Naive thymus-derived CD4-positive, alpha-beta T cell (primary cell): ENCODE measurements around the gene CACNA2D2. TPM values are rescaled to one million over a fixed set of nuclear protein-coding genes. Genes with fewer than 3 reads are reported as not detected.

Experiments
- ATAC-seq: fragments of 150-1000 bp; cut with Tn5 transposase; 2 replicates; pipeline ENCODE4 v1.10.0; 2021; ENCODE audit warnings: mild to moderate bottlenecking, moderate library complexity
- CTCF ChIA-PET: fragments of 350-600 bp; sonication (Branson Sonifier 250); formaldehyde crosslinking; loops from one replicate; lab custom pipeline; 2021; ENCODE audit warnings: antibody characterized with exemption; lab: Charles Lee
- POLR2A ChIA-PET: fragments of 350-600 bp; sonication (Branson Sonifier 250); formaldehyde crosslinking; loops from one replicate; lab custom pipeline; 2021; ENCODE audit warnings: antibody characterized with exemption, inconsistent platforms; lab: Charles Lee
- DNase-seq, 9 donors: peaks; one replicate each; pipeline versions ENCODE4 v3.0.0 to v3.0.0-alpha.2; 2020 to 2022; ENCODE audit warnings: mixed read lengths in 1 of 9
- H3K27ac ChIP-seq: one replicate; pipeline ENCODE4 v1.7.0; 2013; ENCODE audit warnings: mild to moderate bottlenecking, low read depth, low read length, moderate library complexity
- H3K27me3 ChIP-seq, 2 donors: one replicate each; pipeline ENCODE4 v1.7.0; 2013; ENCODE audit warnings: low read length in 2 of 2, mild to moderate bottlenecking in 2 of 2, moderate library complexity in 2 of 2; ENCODE audit not compliant: control insufficient read depth in 2 of 2, insufficient read depth in 2 of 2
- H3K36me3 ChIP-seq, 3 experiments: 1 replicate in 2 of 3; 2 replicates in 1 of 3; pipeline ENCODE4 v1.7.0; 2013; ENCODE audit warnings: low read length in 3 of 3, mild to moderate bottlenecking in 3 of 3, moderate library complexity in 1 of 3; ENCODE audit not compliant: insufficient read depth in 3 of 3, control insufficient read depth in 2 of 3
- H3K4me1 ChIP-seq, 2 donors: one replicate each; pipeline ENCODE4 v1.7.0; 2013; ENCODE audit warnings: low read length in 2 of 2, mild to moderate bottlenecking in 2 of 2, moderate library complexity in 1 of 2; ENCODE audit not compliant: control insufficient read depth in 2 of 2, insufficient read depth in 2 of 2
- H3K4me3 ChIP-seq: 2 replicates; pipeline ENCODE4 v1.7.0; 2013; ENCODE audit warnings: mild to moderate bottlenecking, low read length
- H3K9me3 ChIP-seq, 3 experiments: 1 replicate in 2 of 3; 2 replicates in 1 of 3; pipeline ENCODE4 v1.7.0; 2013; ENCODE audit warnings: low read length in 3 of 3; ENCODE audit not compliant: control insufficient read depth in 2 of 3
- H3K27ac Mint-ChIP-seq, 9 donors: one replicate each; pipeline ENCODE4 v1.8.0; 2020 to 2022; ENCODE audit warnings: mixed read lengths in 9 of 9, mild to moderate bottlenecking in 8 of 9, moderate library complexity in 5 of 9, inconsistent platforms in 2 of 9
- H3K27me3 Mint-ChIP-seq, 5 donors: one replicate each; pipeline ENCODE4 v1.8.0; 2021 to 2022; ENCODE audit warnings: mixed read lengths in 5 of 5, mild to moderate bottlenecking in 1 of 5
- H3K36me3 Mint-ChIP-seq, 5 donors: one replicate each; pipeline ENCODE4 v1.8.0; 2020 to 2022; ENCODE audit warnings: mixed read lengths in 5 of 5, mild to moderate bottlenecking in 3 of 5, inconsistent platforms in 1 of 5
- H3K4me1 Mint-ChIP-seq, 7 donors: one replicate each; pipeline ENCODE4 v1.8.0; 2020 to 2022; ENCODE audit warnings: mixed read lengths in 7 of 7, mild to moderate bottlenecking in 3 of 7, inconsistent platforms in 1 of 7
- H3K4me3 Mint-ChIP-seq, 10 donors: one replicate each; pipeline ENCODE4 v1.8.0; 2020 to 2022; ENCODE audit warnings: mild to moderate bottlenecking in 10 of 10, mixed read lengths in 10 of 10, moderate library complexity in 6 of 10, inconsistent platforms in 2 of 10
- H3K9me3 Mint-ChIP-seq, 11 donors: one replicate each; pipeline ENCODE4 v1.8.0; 2020 to 2022; ENCODE audit warnings: mixed read lengths in 11 of 11, mild to moderate bottlenecking in 4 of 11, inconsistent platforms in 1 of 11, moderate library complexity in 1 of 11
- intact Hi-C, 2 donors: fragments of 100-400 bp; cut with micrococcal nuclease; formaldehyde crosslinking; loops; one replicate each; pipeline ENCODE4 v1.15.1; 2023
- polyA plus RNA-seq, 2 donors: library from polyadenylated mRNA; unstranded; fragments of 300-500 nt; fragmentation: Illumina TruSeq; gene quantifications; one replicate each; pipeline ENCODE4 v1.2.3, GENCODE V29; 2021
- total RNA-seq, 6 experiments: library from RNA in 5 of 6; stranded (reverse) in 5 of 6; gene quantifications; 1 replicate in 5 of 6; 2 replicates in 1 of 6; pipeline ENCODE4 v1.2.3 and lab custom pipeline; 2021 to 2026

CACNA2D2 gene
- total and polyA plus RNA-seq, 7 experiments from 2014 or later, result 0.32 to 6.2 (median 2.0) TPM

- ChIA-PET CTCF (no interaction called here), POLR2A (interaction anchor here (1.0 to 28.0 kb wide), 4 partner anchors 10 to 556 kb away, joined by 3 to 656 read pairs (median 4); partner anchors contain the start of genes C3orf18, CYB561D2, HYAL2 and INKA1)
- H3K4me3 ChIP-seq, result peak within 1 kb of the TSS; percentile 88
These were observed 144.3 kb downstream of the CACNA2D2 start, which contains the start of gene TMEM115 for GRCh38 chr3:50358911-50359759. Gene TMEM115, minus strand, starts transcription at chr3:50359521. Its CDS starts 458 bp downstream, at chr3:50359063.

DNA sequence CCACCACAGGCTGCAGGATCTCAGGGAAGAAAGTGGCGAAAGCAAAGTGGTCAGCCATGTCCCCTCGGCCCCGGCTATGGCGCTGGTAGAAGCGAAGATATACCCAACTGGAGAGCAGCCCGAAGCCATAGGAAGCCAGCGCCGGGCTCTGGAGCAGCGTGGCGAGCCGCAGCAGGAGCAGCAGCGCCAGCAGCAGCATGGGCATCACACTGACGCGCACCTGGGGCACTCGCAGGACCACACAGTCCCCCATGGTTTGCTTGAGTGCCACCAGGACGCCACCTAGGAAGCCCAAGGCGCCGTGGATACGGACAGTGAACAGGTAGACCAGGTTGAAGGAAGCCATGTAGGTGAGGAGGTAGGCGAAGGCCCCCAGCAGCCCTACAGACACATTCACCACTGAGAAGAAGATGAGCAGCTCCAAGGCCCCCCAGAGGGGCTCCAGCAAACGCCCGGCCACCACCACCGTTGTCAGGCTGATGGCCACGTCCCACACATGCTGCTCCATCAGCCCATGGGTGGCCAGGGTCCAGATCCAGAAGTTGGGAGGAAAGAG lies 145.0 kb downstream of the CACNA2D2 start:
- H3K27me3 ChIP-seq, result no peaks in the 10 kb centered on the region
- Mint-ChIP-seq H3K4me3 (peak overlapping the region; percentile 80 to 99 (median 90)), H3K4me1 (peaks cover 32 to 58% (median 44%) of the 10 kb centered on the region in 7 donors), H3K9me3 (no peaks in the 10 kb centered on the region), H3K36me3 (peaks cover 0 to 13% (median 0%) of the 10 kb centered on the region in 5 donors), H3K27ac (peak overlapping the region; percentile 48 to 97 (median 84)), H3K27me3 (no peaks in the 10 kb centered on the region)
- peaks cover 0 to 49% (median 5%) of the 10 kb centered on the region in 3 experiments for H3K36me3 ChIP-seq
- ATAC-seq (no peak), DNase-seq (no peak)
- H3K4me1 ChIP-seq, result peaks cover 30% of the 10 kb centered on the region in 2 donors
- intact Hi-C loops, result loop anchor here (2.0 to 10.0 kb wide), 8 partner anchors 122 to 1644 kb away; partner anchors contain the start of genes DCAF1 (in 1 of the 2), GNAI2 (in 1 of the 2), HEMK1 (in 1 of the 2) and IMPDH2 (in 1 of the 2)
- ChIA-PET POLR2A (interaction anchor here (1.0 to 28.0 kb wide), 2 partner anchors 11 to 24 kb away, joined by 3 to 656 read pairs; partner anchors contain the start of genes CYB561D2, HYAL2, NPRL2 and RASSF1), CTCF (no interaction called here)
- peak overlapping the region; percentile 93 for H3K27ac ChIP-seq
- H3K9me3 ChIP-seq, result no peaks in the 10 kb centered on the region
- H3K4me3 ChIP-seq, result peak overlapping the region; percentile 88

More at GRCh38 chr3:50358911-50359759, 144.3 kb downstream of the CACNA2D2 start, which contains the start of gene TMEM115:
- peaks cover 0 to 11% (median 0%) of the 10 kb centered on the region in 5 donors for H3K36me3 Mint-ChIP-seq
- Histone ChIP-seq H3K9me3 (no peaks in the 10 kb centered on the region), H3K27ac (peak within 1 kb of the TSS; percentile 93), H3K4me1 (peaks cover 30% of the 10 kb centered on the region in 2 donors), H3K36me3 (peaks cover 0 to 42% (median 5%) of the 10 kb centered on the region in 3 experiments), H3K27me3 (no peaks in the 10 kb centered on the region)
- H3K9me3 Mint-ChIP-seq, result no peaks in the 10 kb centered on the region
- H3K27ac Mint-ChIP-seq, result peak within 1 kb of the TSS; percentile 73 to 98 (median 96)
- peak within 1 kb of the TSS; percentile 91 to 99 (median 98) for H3K4me3 Mint-ChIP-seq
- peaks cover 32 to 54% (median 43%) of the 10 kb centered on the region in 7 donors for H3K4me1 Mint-ChIP-seq
- DNase-seq (peak; percentile 71 to 99 (median 95)), ATAC-seq (peak; percentile 100)
- no peaks in the 10 kb centered on the region for H3K27me3 Mint-ChIP-seq
- intact Hi-C loops, result loop anchor here (1.0 to 10.0 kb wide), 16 partner anchors 8 to 1644 kb away; partner anchors contain the start of genes HEMK1 (in 2 of the 2), IFRD2 (in 2 of the 2), TUSC2 (in 2 of the 2) and DCAF1 (in 1 of the 2)

DNA sequence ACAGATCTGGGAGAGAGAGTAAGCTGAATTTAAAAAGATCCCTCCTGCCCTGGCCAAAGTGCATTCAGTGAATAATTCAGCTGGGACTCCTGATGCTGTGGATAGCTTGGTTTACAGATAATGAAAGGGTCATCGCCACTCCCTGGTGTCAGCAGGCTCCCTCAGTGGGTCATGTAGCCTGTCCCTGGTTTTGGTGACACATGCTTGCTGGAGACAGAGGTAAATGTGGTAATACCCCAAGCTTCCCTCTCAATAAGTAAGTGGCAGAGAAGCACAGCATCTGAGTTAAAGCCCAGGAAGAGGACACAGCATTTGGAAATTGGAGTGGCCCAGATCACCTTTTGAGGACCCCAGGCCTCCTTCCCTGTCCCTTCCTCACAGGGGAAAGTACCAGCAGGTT lies 146.0 kb downstream of the CACNA2D2 start:
- peaks cover 30% of the 10 kb centered on the region in 2 donors for H3K4me1 ChIP-seq
- DNase-seq, result no peak
- ChIA-PET POLR2A (interaction anchor here (2.1 to 28.0 kb wide), 2 partner anchors 8 to 23 kb away, joined by 8 to 656 read pairs; partner anchors contain the start of genes CYB561D2, HYAL2, NPRL2 and RASSF1), CTCF (interaction anchor here (0.6 to 1.7 kb wide), 3 partner anchors 9 to 122 kb away, joined by 3 to 9 read pairs (median 3); no protein-coding TSS in a partner anchor)
- Mint-ChIP-seq H3K36me3 (peaks cover 0 to 15% (median 0%) of the 10 kb centered on the region in 5 donors), H3K9me3 (no peaks in the 10 kb centered on the region), H3K27ac (peak overlapping the region in 8 of 9 donors; percentile 29 to 97 (median 82)), H3K27me3 (no peaks in the 10 kb centered on the region), H3K4me1 (peaks cover 31 to 58% (median 44%) of the 10 kb centered on the region in 7 donors), H3K4me3 (peak overlapping the region; percentile 59 to 99 (median 89))
- peaks cover 0 to 58% (median 5%) of the 10 kb centered on the region in 3 experiments for H3K36me3 ChIP-seq
- H3K9me3 ChIP-seq, result no peaks in the 10 kb centered on the region
- peak overlapping the region; percentile 93 for H3K27ac ChIP-seq
- no peak for ATAC-seq
- intact Hi-C loops, result loop anchor here (5.0 to 10.0 kb wide), 5 partner anchors 415 to 1643 kb away; partner anchors contain the start of genes DCAF1 (in 1 of the 2), IMPDH2 (in 1 of the 2), IP6K2 (in 1 of the 2) and NDUFAF3 (in 1 of the 2)
- peak overlapping the region; percentile 88 for H3K4me3 ChIP-seq
- H3K27me3 ChIP-seq, result no peaks in the 10 kb centered on the region

DNA sequence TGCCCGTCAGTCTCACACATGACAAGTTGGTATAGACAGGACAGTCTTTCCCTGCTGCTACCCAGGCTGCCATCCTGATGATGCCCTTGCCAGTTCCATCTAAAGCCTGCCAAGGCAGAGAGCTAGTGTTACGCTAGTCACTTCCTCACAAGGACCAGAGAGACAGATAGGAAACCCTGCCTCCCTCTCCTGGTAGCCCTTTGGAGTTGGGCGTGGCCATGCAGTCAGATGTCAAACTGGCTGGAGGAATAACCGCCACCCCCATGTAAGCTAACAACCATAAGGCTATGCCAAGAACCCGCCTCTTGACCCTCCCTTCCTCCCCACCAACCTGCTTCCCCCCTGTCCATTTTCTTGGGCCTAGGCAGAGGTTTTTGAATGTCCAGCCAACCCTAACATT lies 146.9 kb downstream of the CACNA2D2 start:
- DNase-seq, result no peak
- ChIA-PET CTCF (interaction anchor here (1.7 kb wide), 1 partner anchor 8 kb away, joined by 9 read pairs; no protein-coding TSS in a partner anchor), POLR2A (interaction anchor here (1.3 to 28.0 kb wide), 3 partner anchors 9 to 213 kb away, joined by 3 to 656 read pairs (median 8); partner anchors contain the start of genes CYB561D2, HEMK1, HYAL2 and NPRL2)
- peak overlapping the region in 7 of 9 donors; percentile 16 to 97 (median 61) for H3K27ac Mint-ChIP-seq
- H3K27me3 Mint-ChIP-seq, result no peaks in the 10 kb centered on the region
- Histone ChIP-seq H3K9me3 (no peaks in the 10 kb centered on the region), H3K4me1 (peaks cover 33 to 34% of the 10 kb centered on the region in 2 donors), H3K36me3 (peaks cover 0 to 58% (median 5%) of the 10 kb centered on the region in 3 experiments), H3K27me3 (no peaks in the 10 kb centered on the region), H3K27ac (peak overlapping the region; percentile 93), H3K4me3 (peak overlapping the region; percentile 16)
- no peaks in the 10 kb centered on the region for H3K9me3 Mint-ChIP-seq
- H3K4me1 Mint-ChIP-seq, result peaks cover 32 to 64% (median 49%) of the 10 kb centered on the region in 7 donors
- H3K36me3 Mint-ChIP-seq, result peaks cover 0 to 16% (median 0%) of the 10 kb centered on the region in 5 donors
- ATAC-seq, result no peak
- H3K4me3 Mint-ChIP-seq, result peak overlapping the region; percentile 25 to 99 (median 88)
- intact Hi-C loops, result loop anchor here (5.0 to 10.0 kb wide), 5 partner anchors 414 to 1642 kb away; partner anchors contain the start of genes DCAF1 (in 1 of the 2), IMPDH2 (in 1 of the 2), IP6K2 (in 1 of the 2) and NDUFAF3 (in 1 of the 2)

GRCh38 chr3:50355829-50356552 lies 147.4 kb downstream of the CACNA2D2 start:
- Histone ChIP-seq H3K36me3 (peaks cover 0 to 58% (median 5%) of the 10 kb centered on the region in 3 experiments), H3K4me1 (peaks cover 38 to 40% of the 10 kb centered on the region in 2 donors), H3K27me3 (no peaks in the 10 kb centered on the region), H3K4me3 (peak overlapping the region; percentile 16), H3K9me3 (no peaks in the 10 kb centered on the region), H3K27ac (peak overlapping the region; percentile 93)
- ATAC-seq (no peak), DNase-seq (no peak)
- Mint-ChIP-seq H3K4me1 (peaks cover 32 to 70% (median 55%) of the 10 kb centered on the region in 7 donors), H3K27me3 (no peaks in the 10 kb centered on the region), H3K36me3 (peaks cover 0 to 18% (median 0%) of the 10 kb centered on the region in 5 donors), H3K4me3 (peak overlapping the region; percentile 25 to 99 (median 88)), H3K27ac (peak overlapping the region in 4 of 9 donors; percentile 16 to 97 (median 54)), H3K9me3 (no peaks in the 10 kb centered on the region)
- CTCF ChIA-PET, result interaction anchor here (0.7 to 1.7 kb wide), 2 partner anchors 8 to 73 kb away, joined by 3 to 9 read pairs; no protein-coding TSS in a partner anchor
- intact Hi-C loops, result loop anchor here (5.0 to 10.0 kb wide), 5 partner anchors 414 to 1641 kb away; partner anchors contain the start of genes DCAF1 (in 1 of the 2), IMPDH2 (in 1 of the 2), IP6K2 (in 1 of the 2) and NDUFAF3 (in 1 of the 2)
- POLR2A ChIA-PET, result interaction anchor here (1.3 to 28.0 kb wide), 4 partner anchors 10 to 255 kb away, joined by 3 to 656 read pairs (median 6); partner anchors contain the start of genes CYB561D2, HEMK1, HYAL2 and NPRL2
